HCT116 (cell line): ENCODE measurements around the gene SON. TPM values are rescaled to one million over a fixed set of nuclear protein-coding genes. Genes with fewer than 3 reads are reported as not detected.
"Not testable (repeated sequence)": the region's sequence is repeated elsewhere in the genome, so short reads cannot be mapped to it uniquely, and the experiment has no call there.

Experiments used
- ATAC-seq: fragments of 200-7000 bp; cut with Tn5 transposase; 2 replicates; pipeline ENCODE4 v1.9.1; 2020; ENCODE audit warnings: mild to moderate bottlenecking, moderate library complexity
- BruUV-seq: library from RNA; stranded (reverse); fragments of 400-500 nt; replicated peaks from 2 replicates; lab custom pipeline; 2021; lab: Mats Ljungman, UMichigan
- CTCF ChIA-PET: fragments of 300-600 bp; sonication (Branson Sonifier 250); formaldehyde crosslinking; loops from one replicate; lab custom pipeline; 2021; ENCODE audit warnings: antibody characterized with exemption; lab: Charles Lee
- POLR2A ChIA-PET: fragments of 300-600, 350-600 bp; sonication (Branson Sonifier 250); formaldehyde crosslinking; loops from one replicate; lab custom pipeline; 2021; ENCODE audit warnings: antibody characterized with exemption; lab: Charles Lee
- RAD21 ChIA-PET, 2 experiments: fragments of 300-600 bp; sonication (Branson Sonifier 250); formaldehyde crosslinking; loops; one replicate each; lab custom pipeline; 2023; ENCODE audit warnings: low total read pairs in 2 of 2; ENCODE audit not compliant: uncharacterized antibody in 2 of 2, unreplicated experiment in 2 of 2, low non-redundant PET in 1 of 2; lab: Charles Lee
- DNase-seq: peaks from one replicate; pipeline ENCODE4 v3.0.0-alpha.2; 2010; ENCODE audit warnings: low read depth, low spot score
- H2AFZ ChIP-seq: fragments of 200-600 bp; shearing (Covaris generic), sonication (generic); 2 replicates; pipeline ENCODE4 v1.6.1; 2017; ENCODE audit warnings: low read depth, mixed run types, mixed read lengths, antibody characterized with exemption, low read length; ENCODE audit not compliant: poor library complexity, severe bottlenecking
- H3K27ac ChIP-seq: 2 replicates; pipeline ENCODE4 v1.5.1; 2012; ENCODE audit warnings: low read depth, low read length
- H3K27me3 ChIP-seq: fragments of 200-600 bp; sonication (generic); 2 replicates; pipeline ENCODE4 v1.6.1; 2016; ENCODE audit warnings: mixed run types, low read length, mixed read lengths; ENCODE audit not compliant: insufficient read depth
- H3K36me3 ChIP-seq, 2 experiments: fragments of 200-500 bp in 1 of 2; fragments of 200-600 bp in 1 of 2; sonication (Bioruptor generic) in 1 of 2; sonication (generic) in 1 of 2; 2 replicates each; pipeline versions ENCODE4 v1.5.1 to v1.6.1; 2014 to 2016; ENCODE audit warnings: low read length in 2 of 2, inconsistent platforms in 1 of 2, mixed read lengths in 1 of 2, mixed run types in 1 of 2; ENCODE audit not compliant: insufficient read depth in 2 of 2, control insufficient read depth in 1 of 2
- H3K4me1 ChIP-seq, 2 experiments: fragments of 200-600 bp in 1 of 2; sonication (generic) in 1 of 2; 2 replicates each; pipeline versions ENCODE4 v1.5.1 to v1.6.1; 2012 to 2017; ENCODE audit warnings: low read length in 2 of 2, inconsistent platforms in 1 of 2, mild to moderate bottlenecking in 1 of 2, mixed read lengths in 1 of 2, mixed run types in 1 of 2, moderate library complexity in 1 of 2; ENCODE audit not compliant: insufficient read depth in 2 of 2, control insufficient read depth in 1 of 2
- H3K4me2 ChIP-seq: fragments of 200-600 bp; sonication (generic); 2 replicates; pipeline ENCODE4 v1.6.1; 2017; ENCODE audit warnings: mixed run types, low read length, mixed read lengths
- H3K4me3 ChIP-seq, 2 experiments: fragments of 200-600 bp in 1 of 2; sonication (generic) in 1 of 2; replicated peaks in 1 of 2; 2 replicates each; pipeline ENCODE4 v1.5.1; 2011 to 2016; ENCODE audit warnings: low read length in 2 of 2, control low read depth in 1 of 2, low read depth in 1 of 2, mild to moderate bottlenecking in 1 of 2, mixed read lengths in 1 of 2, mixed run types in 1 of 2
- H3K79me2 ChIP-seq: fragments of 200-600 bp; sonication (generic); 2 replicates; pipeline ENCODE4 v1.6.1; 2017; ENCODE audit warnings: mild to moderate bottlenecking, mixed run types, low read length, moderate library complexity, mixed read lengths; ENCODE audit not compliant: insufficient read depth
- H3K9ac ChIP-seq: fragments of 200-600 bp; sonication (generic); 2 replicates; pipeline ENCODE4 v1.6.1; 2016; ENCODE audit warnings: low read length, mixed read lengths
- H3K9me2 ChIP-seq: fragments of 200-600 bp; sonication (generic), shearing (Covaris generic); 2 replicates; pipeline ENCODE4 v1.6.1; 2017; ENCODE audit warnings: mixed run types, mild to moderate bottlenecking, moderate library complexity; ENCODE audit not compliant: insufficient read depth
- H3K9me3 ChIP-seq, 2 experiments: fragments of 200-500 bp in 1 of 2; fragments of 200-600 bp in 1 of 2; sonication (Bioruptor generic) in 1 of 2; sonication (generic) in 1 of 2; 2 replicates each; pipeline ENCODE4 v1.6.1; 2014 to 2017; ENCODE audit warnings: low read length in 2 of 2, mixed read lengths in 2 of 2, inconsistent platforms in 1 of 2, low read depth in 1 of 2, mild to moderate bottlenecking in 1 of 2, mixed run types in 1 of 2, moderate library complexity in 1 of 2; ENCODE audit not compliant: control insufficient read depth in 1 of 2, insufficient read depth in 1 of 2
- H4K20me1 ChIP-seq: fragments of 200-600 bp; sonication (generic), shearing (Covaris generic); 2 replicates; pipeline ENCODE4 v1.6.1; 2017; ENCODE audit warnings: mixed run types, mild to moderate bottlenecking, moderate library complexity; ENCODE audit not compliant: insufficient read depth
- CEBPB ChIP-seq: IDR thresholded peaks from 2 replicates; pipeline ENCODE4 v1.6.1; 2012; ENCODE audit warnings: low read depth
- REST ChIP-seq: IDR thresholded peaks from 2 replicates; pipeline ENCODE4 v1.6.1; 2012; ENCODE audit warnings: low read depth
- TCF7L2 ChIP-seq: IDR thresholded peaks from 2 replicates; pipeline ENCODE4 v1.7.0; 2011; ENCODE audit warnings: borderline replicate concordance, inconsistent platforms; ENCODE audit not compliant: insufficient read depth, insufficient read length; ENCODE audit errors: extremely low read depth
- ZBTB33 ChIP-seq: IDR thresholded peaks from 2 replicates; pipeline ENCODE4 v1.6.1; 2011; ENCODE audit warnings: mild to moderate bottlenecking, low read length, moderate library complexity; ENCODE audit not compliant: insufficient replicate concordance; ENCODE audit errors: extremely low read depth
- ZNF274 ChIP-seq: fragments of 200-500 bp; sonication (Bioruptor generic); IDR thresholded peaks from 2 replicates; pipeline ENCODE4 v1.6.1; 2014; ENCODE audit warnings: mild to moderate bottlenecking, low read depth, low read length, inconsistent platforms
- intact Hi-C: fragments of 100-400 bp; cut with micrococcal nuclease; formaldehyde crosslinking; loops from 2 replicates; pipeline ENCODE4 v1.10.0; 2022
- total RNA-seq: library from RNA; stranded (reverse); gene quantifications from one replicate; pipeline ENCODE4 v1.2.1, GENCODE V29; 2021; ENCODE audit not compliant: unreplicated experiment

SON gene
- total RNA-seq, 1 experiment from 2014 or later, result 195 TPM

DNA sequence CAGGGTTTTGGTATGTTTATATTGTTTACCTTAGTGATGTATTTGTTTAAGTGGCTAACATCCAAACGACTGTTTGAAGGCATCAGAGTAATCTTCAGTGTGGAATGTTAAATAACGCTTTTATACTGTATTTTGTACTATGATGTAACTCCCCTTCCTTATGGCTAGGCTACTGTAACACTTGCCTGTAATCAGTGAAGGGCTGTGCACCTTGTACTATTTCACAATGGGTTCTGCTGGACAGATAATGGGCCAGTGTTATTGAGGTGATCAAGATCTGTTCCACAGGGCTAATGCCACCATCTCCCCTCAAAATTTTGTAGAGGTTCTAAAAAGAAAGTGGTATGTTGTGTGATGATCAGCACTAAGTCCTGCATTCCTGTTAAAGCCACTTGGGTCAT lies 33.9 kb downstream of the SON start:
- H3K27me3 ChIP-seq, intact Hi-C loops, RAD21 ChIA-PET, H3K4me2 ChIP-seq, ATAC-seq, H3K4me3 ChIP-seq, H2AFZ ChIP-seq, H3K9me2 ChIP-seq, H3K9me3 ChIP-seq, H3K4me1 ChIP-seq, H3K27ac ChIP-seq, H3K9ac ChIP-seq, DNase-seq: not testable (repeated sequence)
- peaks cover 53% of the 10 kb centered on the region for H3K79me2 ChIP-seq
- ChIA-PET CTCF (interaction anchor here (1.2 kb wide), 1 partner anchor 29 kb away, joined by 3 read pairs; no protein-coding TSS in a partner anchor), POLR2A (interaction anchor here (0.7 kb wide), 1 partner anchor 1924 kb away, joined by 3 read pairs; no protein-coding TSS in a partner anchor)
- BruUV-seq, result TSS peak; percentile 39
- peaks cover 15% of the 10 kb centered on the region; the same call in 1 of the 2 replicates for H4K20me1 ChIP-seq
- peaks cover 52 to 67% of the 10 kb centered on the region in 2 experiments for H3K36me3 ChIP-seq

- DNase-seq, result no peak
- ChIA-PET CTCF (no interaction called here), POLR2A (no interaction called here), RAD21 (no interaction called here)
- TF ChIP-seq REST (no peak), CEBPB (no peak), ZBTB33 (no peak), ZNF274 (no peak), TCF7L2 (no peak)
- Histone ChIP-seq H4K20me1 (peaks cover 12% of the 10 kb centered on the region; the same call in 1 of the 2 replicates), H3K4me1 (peaks cover 0 to 4% of the 10 kb centered on the region in 2 experiments; a peak in 1 of 4 replicates), H3K9ac (no peak overlapping the region), H2AFZ (no peak overlapping the region), H3K27me3 (no peaks in the 10 kb centered on the region), H3K4me3 (no peak overlapping the region), H3K9me2 (no peaks in the 10 kb centered on the region), H3K36me3 (peaks cover 52 to 55% of the 10 kb centered on the region in 2 experiments), H3K4me2 (no peak overlapping the region), H3K9me3 (no peaks in the 10 kb centered on the region), H3K27ac (no peak overlapping the region), H3K79me2 (peaks cover 40% of the 10 kb centered on the region)
- intact Hi-C loops, result no loop called here
- no peak for ATAC-seq
- no TSS peak for BruUV-seq
Measured at GRCh38 chr21:33578214-33578613, 35.4 kb downstream of the SON start.
